ENCODE results near the gene GLS2.
"Not testable (repeated sequence)": the region's sequence is repeated elsewhere in the genome, so short reads cannot be mapped to it uniquely, and the experiment has no call there.

Gene GLS2

DNA sequence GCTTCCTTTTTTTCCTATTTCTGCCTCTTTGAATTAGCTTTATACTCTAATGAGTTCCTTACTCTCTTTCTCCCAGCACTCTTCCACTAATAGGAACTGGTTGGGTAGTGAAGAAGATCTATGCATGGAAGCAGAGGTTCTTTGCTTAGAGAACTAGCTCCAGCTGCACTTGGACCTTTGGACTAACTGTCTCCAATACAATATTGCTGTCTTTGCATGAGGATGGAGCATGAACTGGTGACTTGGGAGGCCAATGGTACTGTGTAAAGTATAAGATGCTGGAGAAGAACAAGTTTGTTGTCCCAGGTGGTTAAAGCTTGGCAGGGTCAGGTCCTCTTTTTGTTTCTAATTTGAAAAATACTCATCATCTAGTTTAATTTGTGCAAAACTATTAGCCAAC, 2.4 kb upstream of the GLS2 start:
- no peak for DNase-seq

DNA sequence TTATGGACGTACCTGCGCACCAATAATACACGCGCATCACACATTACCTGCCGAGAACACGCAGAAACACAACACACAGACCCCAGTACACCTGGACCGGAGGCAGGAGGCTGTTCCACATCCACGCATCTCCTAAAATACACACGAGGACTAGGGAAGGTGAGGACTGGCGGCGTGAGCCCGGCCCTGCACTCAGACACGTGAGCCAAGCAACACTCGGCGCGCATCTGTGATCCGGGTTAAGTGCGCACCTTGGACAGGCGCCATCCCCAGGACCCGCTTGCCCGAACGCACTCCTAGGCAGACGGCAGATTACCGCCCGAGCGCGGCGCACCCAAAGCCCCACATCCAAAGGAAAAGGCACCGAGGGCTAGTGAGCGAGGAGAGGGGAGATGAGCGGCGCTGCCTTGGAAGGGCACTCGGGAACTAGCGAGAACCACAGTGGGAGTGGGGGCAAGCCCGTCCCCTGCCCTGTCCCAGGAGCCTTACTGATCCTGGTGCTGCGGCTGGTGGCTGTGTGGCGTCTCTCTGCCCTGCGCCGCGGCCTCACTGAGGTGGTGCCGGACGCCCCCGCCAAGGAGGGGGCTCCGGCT, 417 bp downstream of the GLS2 start:
- DNase-seq = peak in 1 of 2 donors; percentile 9

DNA sequence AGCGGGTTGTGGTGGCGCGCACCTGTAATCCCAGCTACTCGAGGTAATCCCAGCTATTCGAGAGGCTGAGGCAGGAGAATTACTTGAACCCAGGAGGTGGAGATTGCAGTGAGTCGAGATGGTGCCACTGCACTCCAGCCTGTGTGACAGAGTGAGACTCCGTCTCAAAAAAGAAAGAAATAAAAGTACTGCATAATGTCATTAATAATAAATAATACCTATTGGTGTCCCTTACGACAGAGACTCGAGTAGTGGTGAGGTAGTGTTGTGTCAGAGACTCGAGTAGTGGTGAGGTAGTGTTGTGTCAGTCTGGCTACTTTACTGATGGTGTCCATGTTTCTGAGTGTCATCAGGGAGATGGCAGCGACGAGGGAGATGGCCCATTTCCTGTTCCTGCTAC, 1.3 kb downstream of the GLS2 start:
- no peak for DNase-seq

DNA sequence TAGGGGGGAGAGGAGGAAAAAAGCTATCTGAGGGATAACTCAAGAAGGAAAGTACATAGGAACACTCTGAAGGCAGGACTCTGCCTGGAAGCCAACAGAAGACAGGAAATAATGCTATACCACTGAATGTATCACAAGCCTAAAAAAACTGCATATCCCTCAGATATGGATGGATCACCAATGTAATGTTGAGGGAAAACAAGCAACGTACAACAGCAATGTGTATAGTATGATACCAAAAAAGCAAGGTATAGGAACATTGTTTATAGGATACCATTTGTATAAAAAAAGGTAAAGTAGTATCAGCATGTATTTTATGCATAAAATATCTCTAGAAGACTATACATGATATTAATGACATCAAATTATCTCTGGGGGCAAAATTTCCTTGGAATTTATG, 3.4 kb downstream of the GLS2 start:
- DNase-seq = no peak

DNA sequence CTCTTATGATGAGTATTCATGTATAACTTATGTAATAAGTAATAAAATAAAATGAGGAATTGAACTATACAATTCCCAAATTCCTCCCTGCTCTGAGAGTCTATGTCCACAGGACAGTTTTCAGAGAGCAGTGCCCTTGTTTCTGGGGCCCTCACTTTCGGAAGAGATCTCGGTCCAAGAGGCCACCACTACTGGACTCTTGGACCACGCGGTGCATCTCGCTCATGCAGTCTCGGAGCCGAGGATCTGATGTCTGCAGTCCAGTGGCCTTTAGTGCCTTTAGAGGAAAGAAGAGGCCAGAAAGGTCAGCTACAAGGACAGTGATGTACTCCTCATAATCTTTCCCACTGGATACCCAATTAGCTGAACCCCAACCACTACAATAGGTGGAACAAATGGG, 8.3 kb downstream of the GLS2 start:
- no peak for DNase-seq

DNA sequence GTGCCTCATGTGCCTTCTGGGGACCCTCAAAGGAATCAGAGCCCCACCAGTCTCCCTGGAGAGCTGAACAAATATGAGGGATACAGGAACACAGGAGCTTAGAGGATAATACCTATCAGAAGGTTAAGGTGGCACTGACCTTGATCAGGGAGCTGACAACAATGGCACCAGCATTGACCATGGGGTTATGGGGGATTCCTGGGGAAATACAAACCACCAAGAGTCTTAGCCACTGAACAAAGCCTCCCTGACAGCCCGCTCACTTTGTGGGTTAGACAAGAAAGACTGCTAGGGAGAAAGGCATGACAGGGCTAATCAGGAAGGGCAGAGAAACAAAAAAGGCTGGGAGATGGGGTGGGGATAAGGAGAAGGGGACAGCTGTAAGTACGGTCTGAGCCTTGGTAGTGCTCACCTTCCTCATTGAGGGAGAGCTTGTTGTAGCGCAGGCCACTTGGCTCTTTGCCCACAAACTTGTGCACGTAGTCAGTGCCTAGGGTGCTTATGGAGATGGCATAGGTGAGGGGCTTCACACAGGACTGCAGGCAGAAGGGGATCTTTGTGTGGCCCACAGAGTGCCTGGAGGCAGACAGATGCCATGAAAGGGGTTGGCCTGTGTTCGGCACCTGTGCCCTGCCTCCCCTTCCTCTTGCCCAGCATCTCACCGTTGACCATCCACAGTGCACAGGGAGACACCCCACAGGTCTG, 10.3 kb downstream of the GLS2 start:
- no peak for DNase-seq

DNA sequence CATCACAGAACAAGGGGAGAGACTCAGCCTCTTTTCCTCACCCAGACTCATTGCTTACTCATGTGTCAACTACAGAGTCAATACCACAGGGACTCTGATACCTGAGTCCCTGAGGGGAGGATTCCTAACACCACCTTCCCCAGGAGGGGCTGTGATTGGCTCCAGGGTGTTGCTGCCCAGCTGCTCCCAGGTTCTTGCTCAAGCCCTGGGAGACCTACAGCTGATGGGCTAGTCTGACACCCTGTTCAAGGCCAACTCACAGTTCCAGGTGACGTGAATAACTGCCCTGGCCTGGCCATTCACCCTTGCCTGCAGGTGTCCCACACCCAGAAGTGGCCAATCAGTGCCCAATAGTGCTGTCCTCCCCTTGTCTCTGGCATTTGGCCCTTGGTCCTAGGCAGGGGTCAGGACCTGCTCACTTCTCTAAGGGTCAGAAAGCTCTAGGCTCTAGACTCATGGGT, 11.0 kb downstream of the GLS2 start:
- no peak for DNase-seq

GRCh38 chr12:56476143-56476542, 11.8 kb downstream of the GLS2 start:
- no peak for DNase-seq

DNA sequence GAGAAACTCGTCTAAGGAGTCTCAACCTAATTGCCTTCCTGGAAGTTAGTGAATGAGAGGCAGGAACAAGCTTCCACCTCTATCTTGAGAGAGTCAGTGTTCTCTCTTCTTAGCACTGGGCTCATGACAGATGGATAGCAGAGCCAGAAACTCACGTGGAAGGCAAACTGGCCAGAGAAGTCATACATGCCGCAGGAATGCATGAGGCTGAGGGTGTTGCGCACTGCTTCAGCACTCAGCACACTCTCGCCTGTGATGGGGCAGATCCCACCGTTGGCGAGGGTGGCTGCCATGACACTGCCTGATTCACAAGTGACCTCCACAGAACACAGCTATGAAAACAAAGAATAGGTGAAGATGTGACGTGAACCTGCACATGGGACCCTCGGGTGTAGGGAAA, 13.6 kb downstream of the GLS2 start:
- no peak for DNase-seq

DNA sequence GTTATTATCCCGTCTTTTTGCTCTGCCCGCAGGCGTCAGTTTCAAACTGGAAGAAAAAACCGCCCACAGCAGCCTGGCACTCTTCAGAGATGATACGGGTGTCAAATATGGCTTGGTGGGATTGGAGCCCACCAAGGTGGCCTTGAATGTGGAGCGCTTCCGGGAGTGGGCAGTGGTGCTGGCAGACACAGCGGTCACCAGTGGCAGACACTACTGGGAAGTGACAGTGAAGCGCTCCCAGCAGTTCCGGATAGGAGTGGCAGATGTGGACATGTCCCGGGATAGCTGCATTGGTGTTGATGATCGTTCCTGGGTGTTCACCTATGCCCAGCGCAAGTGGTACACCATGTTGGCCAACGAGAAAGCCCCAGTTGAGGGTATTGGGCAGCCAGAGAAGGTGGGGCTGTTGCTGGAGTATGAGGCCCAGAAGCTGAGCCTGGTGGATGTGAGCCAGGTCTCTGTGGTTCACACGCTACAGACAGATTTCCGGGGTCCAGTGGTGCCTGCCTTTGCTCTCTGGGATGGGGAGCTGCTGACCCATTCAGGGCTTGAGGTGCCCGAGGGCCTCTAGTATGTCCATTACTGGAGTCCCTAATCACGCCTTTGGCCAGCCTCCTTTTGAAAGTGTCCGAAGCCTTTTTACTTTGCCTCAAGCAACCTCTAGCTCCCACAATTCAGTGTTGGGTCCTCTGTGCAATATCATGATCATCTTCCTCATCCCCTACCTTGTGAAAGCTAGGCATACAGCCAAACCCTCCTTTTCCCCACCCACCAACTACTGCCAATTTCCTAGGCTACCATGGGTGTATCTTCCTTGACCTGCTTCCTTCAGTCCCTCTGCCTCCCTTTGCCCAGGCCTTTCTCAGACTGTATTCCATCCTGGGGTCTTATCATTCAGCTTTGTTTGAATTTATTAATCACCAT, 18.7 kb downstream of the GLS2 start:
- peak in 1 of 2 donors; percentile 10 for DNase-seq

DNA sequence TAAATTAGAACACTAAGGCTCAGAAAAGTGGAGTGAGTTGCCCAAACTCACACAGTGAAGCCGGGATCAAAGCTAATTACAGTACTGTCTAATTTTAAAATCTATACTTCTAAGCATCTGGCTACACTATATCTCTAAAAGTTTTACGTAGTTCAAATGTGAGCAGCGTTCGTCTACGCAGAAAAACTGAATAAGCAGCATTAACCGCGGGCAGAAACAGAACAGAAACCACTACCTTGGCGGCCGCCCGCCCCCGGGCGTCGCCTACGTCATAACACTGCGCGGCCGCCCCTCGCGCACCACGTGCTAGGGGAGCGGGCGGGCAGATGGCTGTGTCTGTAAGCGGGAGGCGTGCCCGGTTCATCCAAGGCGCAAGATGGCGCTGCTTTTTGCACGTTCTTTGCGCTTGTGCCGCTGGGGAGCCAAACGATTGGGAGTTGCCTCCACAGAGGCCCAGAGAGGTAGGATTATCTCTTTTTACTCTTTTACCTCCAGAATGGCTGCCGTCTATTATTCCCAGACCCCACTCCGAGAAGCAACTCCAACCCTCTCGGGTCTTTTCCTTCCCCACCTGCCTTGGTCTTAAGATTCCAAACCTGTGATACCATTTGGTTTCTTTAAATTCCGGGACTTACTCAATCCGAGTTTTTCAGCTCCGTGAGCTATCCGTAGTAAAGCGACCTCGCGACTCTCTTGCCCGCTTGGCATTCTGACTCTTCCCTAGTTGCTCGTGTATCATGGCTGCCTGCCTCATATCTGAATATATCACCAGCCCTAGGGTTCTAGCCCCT, 19.6 kb downstream of the GLS2 start, which contains the start of gene SPRYD4:
SPRYD4 (plus strand) TSS at position 363 of the 791 bp plus-strand sequence; CDS start at position 377, 14 bp downstream.
- peak; percentile 94 for DNase-seq

GRCh38 chr12:56462565-56462964, 25.4 kb downstream of the GLS2 start:
- no peak for DNase-seq

DNA sequence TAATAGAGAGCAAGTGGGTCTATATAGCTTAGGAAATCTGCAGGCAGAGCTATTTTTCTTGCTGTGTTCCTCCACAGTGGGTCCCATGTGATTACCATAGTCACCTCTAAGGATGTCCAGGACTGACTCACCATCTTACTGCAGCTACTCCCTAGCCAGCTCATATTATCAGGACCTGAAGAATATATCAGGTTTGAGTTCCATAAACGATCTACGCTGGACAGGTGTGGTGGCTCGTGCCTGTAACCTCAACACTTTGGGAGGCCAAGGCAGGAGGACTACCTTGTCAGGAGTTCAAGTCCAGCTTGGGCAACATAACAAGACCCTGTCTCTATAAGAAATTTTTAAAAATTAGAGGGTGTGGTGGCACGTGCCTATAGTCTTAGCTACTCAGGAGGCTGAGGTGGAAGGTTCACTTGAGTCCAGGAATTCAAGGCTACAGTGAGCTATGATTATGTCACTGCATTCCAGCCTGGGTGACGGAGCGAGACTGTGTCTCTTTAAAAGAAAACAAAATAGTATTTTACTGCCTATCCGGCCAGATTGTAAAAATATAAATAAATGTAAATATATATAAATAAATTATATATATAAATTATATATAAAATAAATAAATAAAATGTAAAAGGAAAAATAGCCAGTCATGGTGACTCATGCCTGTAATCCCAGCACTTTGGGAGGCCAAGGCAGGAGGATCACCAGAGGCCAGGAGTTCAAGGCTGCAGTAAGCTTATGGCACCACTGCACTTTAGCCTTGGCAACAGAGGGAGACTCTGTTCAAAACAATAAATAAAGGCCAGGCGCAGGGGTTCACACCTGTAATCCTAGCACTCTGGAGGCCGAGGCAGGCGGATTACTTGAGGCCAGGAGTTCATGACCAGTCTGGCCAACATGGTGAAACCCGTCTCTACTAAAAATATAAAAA, 26.5 kb downstream of the GLS2 start:
- DNase-seq = no peak

DNA sequence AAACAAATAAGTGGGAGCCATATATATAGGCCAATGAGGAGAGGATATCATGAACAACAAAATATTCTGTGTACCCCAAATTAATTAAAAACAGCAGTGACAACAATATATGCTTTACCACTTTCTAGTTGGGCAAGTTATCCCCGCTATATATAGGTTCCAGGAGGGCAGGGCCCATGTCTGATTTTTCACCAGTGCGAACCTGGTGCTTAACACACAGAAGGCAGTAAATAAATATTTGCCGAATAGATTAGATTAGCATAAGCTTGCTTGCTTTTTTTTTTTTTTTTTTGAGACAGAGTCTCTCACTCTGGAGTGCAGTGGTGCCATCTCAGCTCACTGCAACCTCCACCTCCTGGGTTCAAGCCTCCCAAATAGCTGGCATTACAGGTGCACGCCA, 30.1 kb downstream of the GLS2 start:
- DNase-seq = no peak

- DNase-seq = no peak
These were observed 33.4 kb downstream of the GLS2 start, which contains the start of gene MIP for GRCh38 chr12:56454557-56454956. MIP (minus strand) TSS chr12:56454657; CDS start chr12:56454613, 44 bp downstream.

- no peak for DNase-seq
These were observed 36.8 kb downstream of the GLS2 start for GRCh38 chr12:56451147-56451546.

GRCh38 chr12:56450241-56450640, 37.7 kb downstream of the GLS2 start:
- no peak for DNase-seq

DNA sequence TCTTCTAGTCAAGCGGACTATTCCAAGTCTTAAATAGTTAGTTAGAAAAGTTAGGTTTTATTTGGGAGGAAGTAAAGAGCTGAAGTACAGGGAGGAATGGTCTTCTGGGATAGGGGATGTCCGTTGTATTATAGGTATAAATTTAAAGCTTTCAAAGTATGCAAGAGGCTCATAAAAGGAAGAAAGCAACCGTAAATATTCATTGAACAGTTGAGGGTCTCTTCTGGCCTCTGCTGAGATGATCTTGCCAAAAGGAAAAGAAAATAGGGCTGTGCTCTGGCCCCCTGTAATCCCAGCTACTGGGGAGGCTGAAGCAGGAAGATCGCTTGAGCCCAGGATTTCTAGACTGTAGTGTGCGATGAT, 38.4 kb downstream of the GLS2 start:
- DNase-seq = no peak

DNA sequence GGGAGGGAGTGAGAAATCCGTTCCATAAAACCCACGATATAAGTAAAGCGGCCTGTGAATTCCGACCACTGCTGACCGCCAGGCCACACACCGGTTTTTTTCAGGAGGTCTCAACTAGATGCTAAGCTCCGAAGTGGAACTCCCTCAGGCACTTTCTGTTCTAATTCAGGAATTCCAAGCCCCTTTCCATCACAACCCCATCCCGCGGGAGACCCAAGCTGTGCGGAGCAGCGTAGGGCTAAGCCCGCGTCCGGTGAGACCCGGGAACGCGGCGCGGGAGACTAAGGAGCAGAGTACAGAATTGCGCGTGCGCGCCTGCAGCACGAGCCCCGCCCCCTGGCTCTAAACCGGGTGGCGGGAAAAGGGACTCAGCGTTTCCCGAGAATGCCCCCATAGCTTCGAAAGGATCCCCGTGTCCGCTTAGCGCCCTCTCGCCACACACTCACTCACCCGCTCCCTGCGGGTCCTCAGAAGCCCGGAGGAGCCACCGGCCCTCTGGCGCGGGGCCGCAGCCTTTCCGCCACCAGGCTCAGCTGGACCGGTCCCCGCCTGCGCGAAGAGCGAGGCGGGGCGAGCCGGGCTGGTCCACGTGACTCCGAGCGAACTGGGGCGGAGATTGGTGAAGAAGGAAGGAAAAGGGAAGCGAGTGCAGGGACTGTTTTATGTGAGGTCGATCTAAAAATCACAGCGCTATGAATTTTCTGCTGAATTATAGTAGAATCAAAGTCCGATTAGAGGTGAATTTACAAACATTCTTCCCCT, 38.9 kb downstream of the GLS2 start, which contains the start of gene TIMELESS:
TIMELESS (minus strand) TSS at position 567 of the 762 bp plus-strand sequence. CDS start 15,256 bp downstream, outside the sequence.
- DNase-seq = peak; percentile 80 to 82

DNA sequence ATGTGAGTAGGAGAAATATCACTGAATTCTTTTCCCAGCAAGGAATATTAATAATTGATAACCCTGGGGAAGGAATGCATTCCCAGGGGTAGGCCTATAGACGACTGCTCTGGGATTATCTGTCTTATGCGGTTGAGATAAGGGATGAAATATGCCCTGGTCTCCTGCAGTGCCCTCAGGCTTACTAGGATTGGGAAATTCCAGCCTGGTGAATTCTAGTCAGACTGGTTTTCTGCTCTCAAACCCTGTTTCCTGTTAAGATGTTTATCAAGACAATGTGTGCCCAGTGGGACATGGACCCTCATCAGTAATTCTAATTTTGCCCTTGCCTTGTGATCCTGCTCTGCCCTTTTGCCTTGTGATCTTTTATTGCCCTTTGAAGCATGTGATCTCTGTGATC, 44.8 kb downstream of the GLS2 start:
- not testable (repeated sequence) for DNase-seq
